Upper lobe of left lung (tissue), 6 donors: ENCODE results near the gene TAF3. TPM values are rescaled to one million over a fixed set of nuclear protein-coding genes. Genes with fewer than 3 reads are reported as not detected.
A peak's percentile ranks its signal among the peaks of the same experiment; 100 is the strongest.

Source experiments
- ATAC-seq, 2 donors: fragments of 200-7000 bp; cut with Tn5 transposase; one replicate each; pipeline ENCODE4 v1.9.1; 2022; ENCODE audit warnings: mild to moderate bottlenecking in 2 of 2, moderate library complexity in 2 of 2; ENCODE audit not compliant: low FRiP score in 2 of 2
- DNase-seq, 2 donors: peaks; one replicate each; pipeline ENCODE4 v3.0.0-alpha.2; 2019 to 2020
- H3K27ac ChIP-seq, 4 donors: fragments of 200-600 bp; sonication (generic); one replicate each; pipeline ENCODE4 v1.5.1; 2016 to 2019
- H3K27me3 ChIP-seq, 4 donors: fragments of 200-600 bp; sonication (generic); one replicate each; pipeline ENCODE4 v1.5.1; 2017 to 2019
- H3K36me3 ChIP-seq, 4 donors: fragments of 200-600 bp; sonication (generic); one replicate each; pipeline ENCODE4 v1.5.1; 2016 to 2019
- H3K4me1 ChIP-seq, 4 donors: fragments of 200-600 bp; sonication (generic); one replicate each; pipeline ENCODE4 v1.5.1; 2018 to 2019
- H3K4me3 ChIP-seq, 4 donors: fragments of 200-600 bp; sonication (generic); one replicate each; pipeline ENCODE4 v1.5.1; 2017 to 2019; ENCODE audit warnings: mild to moderate bottlenecking in 2 of 4, moderate library complexity in 1 of 4
- H3K9me3 ChIP-seq, 4 donors: fragments of 200-600 bp; sonication (generic); one replicate each; pipeline ENCODE4 v1.5.1; 2018 to 2019
- EP300 ChIP-seq, 4 donors: sonication (generic); formaldehyde crosslinking; IDR thresholded peaks; one replicate each; pipeline ENCODE4 v1.5.1; 2017; ENCODE audit warnings: antibody characterized with exemption in 4 of 4, control low read depth in 2 of 4
- POLR2A ChIP-seq, 4 donors: fragments of 450-650 bp; IDR thresholded peaks; one replicate each; pipeline ENCODE4 v1.5.1; 2016 to 2017; ENCODE audit warnings: antibody characterized with exemption in 4 of 4, mild to moderate bottlenecking in 2 of 4
- POLR2AphosphoS5 ChIP-seq, 2 donors: sonication (generic); formaldehyde crosslinking; IDR thresholded peaks; one replicate each; pipeline ENCODE4 v1.5.1; 2017; ENCODE audit warnings: antibody characterized with exemption in 2 of 2
- WGBS, 2 donors: methylation state at CpG; one replicate each; pipeline ENCODE4 v1.1.5; 2017 to 2018; 5-methylcytosine and 5-hydroxymethylcytosine counted together
- total RNA-seq, 6 donors: library from RNA; depleted of rRNA in 4 of 6; stranded (reverse); fragments of >200 nt in 4 of 6; gene quantifications; one replicate each; pipeline versions ENCODE4 v1.1.0 to v1.2.1, GENCODE V29; 2016 to 2021
- TF ChIP-seq, protein P1 (sequence below), 6 experiments: fragments of 450-650 bp in 4 of 6; fragments of 200-600 bp in 2 of 6; sonication (generic) in 2 of 6; IDR thresholded peaks; one replicate each; pipeline ENCODE4 v1.5.1; 2016 to 2019; ENCODE audit warnings: antibody characterized with exemption in 6 of 6
- donor health status: DM: no; HTN: no; CAD: no; lungs with moderate emphysema.
- donor health status: DM: no; HTN: yes; CAD: no; lungs with severe emphysema.

The TAF3 gene
- total RNA-seq, 6 donors from 2014 or later, result 6.8 to 16.8 (median 10.1) TPM

DNA sequence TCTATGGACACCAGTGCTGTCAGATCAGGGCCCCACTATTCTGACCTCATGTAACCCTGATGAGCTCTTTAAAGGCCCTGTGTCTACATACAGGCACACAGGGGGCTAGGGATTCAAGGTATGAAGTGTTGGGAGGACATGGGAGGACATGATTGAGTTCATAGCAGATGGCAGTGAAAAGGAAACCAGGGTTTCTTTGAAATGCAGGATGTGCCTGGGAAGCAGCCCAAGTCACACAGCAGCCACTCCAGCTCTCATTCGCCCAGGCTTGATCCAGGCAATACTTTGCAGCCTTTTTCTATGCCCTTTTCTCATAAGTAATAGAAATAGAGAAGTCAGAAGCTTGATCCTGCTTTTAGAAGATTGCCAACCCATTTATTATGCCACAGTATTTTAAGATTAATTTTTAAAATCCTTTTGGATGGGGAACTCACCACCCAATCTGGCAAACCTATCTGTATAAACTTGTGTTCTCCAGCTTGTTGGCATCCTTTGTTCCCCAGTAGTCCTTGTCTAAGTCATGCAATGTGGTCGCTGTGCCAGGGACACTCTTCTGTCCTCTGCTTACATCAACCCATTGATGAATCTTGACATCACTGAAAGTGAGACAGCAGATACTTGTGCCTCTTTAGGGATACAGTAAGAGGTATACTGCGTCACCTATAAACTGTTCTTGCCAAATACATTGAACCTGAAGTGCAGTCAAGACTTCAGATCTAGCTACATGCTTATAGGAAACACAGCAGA is 95.0 kb downstream of the TAF3 start:
- no peaks in the 10 kb centered on the region for H3K9me3 ChIP-seq
- no peaks in the 10 kb centered on the region for H3K36me3 ChIP-seq
- H3K4me3 ChIP-seq, result no peak overlapping the region
- TF ChIP-seq POLR2A (IDR thresholded peaks at IDR 0.05) (no peak), EP300 (IDR thresholded peaks at IDR 0.05) (no peak), POLR2AphosphoS5 (IDR thresholded peaks at IDR 0.05) (no peak)
- TF ChIP-seq, protein P1, sequence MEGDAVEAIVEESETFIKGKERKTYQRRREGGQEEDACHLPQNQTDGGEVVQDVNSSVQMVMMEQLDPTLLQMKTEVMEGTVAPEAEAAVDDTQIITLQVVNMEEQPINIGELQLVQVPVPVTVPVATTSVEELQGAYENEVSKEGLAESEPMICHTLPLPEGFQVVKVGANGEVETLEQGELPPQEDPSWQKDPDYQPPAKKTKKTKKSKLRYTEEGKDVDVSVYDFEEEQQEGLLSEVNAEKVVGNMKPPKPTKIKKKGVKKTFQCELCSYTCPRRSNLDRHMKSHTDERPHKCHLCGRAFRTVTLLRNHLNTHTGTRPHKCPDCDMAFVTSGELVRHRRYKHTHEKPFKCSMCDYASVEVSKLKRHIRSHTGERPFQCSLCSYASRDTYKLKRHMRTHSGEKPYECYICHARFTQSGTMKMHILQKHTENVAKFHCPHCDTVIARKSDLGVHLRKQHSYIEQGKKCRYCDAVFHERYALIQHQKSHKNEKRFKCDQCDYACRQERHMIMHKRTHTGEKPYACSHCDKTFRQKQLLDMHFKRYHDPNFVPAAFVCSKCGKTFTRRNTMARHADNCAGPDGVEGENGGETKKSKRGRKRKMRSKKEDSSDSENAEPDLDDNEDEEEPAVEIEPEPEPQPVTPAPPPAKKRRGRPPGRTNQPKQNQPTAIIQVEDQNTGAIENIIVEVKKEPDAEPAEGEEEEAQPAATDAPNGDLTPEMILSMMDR (IDR thresholded peaks at IDR 0.05), result no peak
- ATAC-seq (no peak), DNase-seq (no peak)
- WGBS, 2 donors, result 72 to 76% methylated on average over 3 of the region's 3 CpGs
- H3K4me1 ChIP-seq, result peaks cover 0 to 6% (median 0%) of the 10 kb centered on the region in 4 donors
- no peaks in the 10 kb centered on the region for H3K27me3 ChIP-seq
- no peak overlapping the region for H3K27ac ChIP-seq

DNA sequence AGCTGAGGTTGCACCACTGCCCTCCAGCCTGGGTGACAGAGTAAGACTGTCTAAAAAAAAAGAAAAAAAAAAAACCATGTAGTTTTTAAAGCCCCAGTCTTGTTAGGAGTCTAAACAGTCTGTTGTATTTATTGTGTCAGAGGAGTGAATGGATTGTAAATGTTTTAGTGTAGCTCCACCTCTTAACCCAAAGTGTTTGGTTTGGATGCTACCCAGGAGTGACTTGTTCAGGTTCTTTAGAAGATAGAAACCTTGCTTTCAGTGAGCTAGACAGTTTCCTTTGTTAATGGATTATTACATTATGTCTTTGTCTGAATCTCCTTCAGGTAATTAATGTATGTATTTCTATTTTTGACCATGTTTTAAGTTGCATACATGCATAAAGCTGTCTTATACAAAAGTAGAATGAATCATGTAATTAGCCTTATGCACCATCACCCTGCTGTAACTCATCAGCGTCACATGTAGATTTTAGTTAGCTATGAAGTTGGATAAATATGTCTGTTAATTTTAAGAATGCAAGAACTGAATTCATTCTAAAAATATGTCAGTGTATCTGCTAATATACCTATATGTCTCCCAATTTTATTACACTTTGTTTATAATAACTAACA is 97.7 kb downstream of the TAF3 start:
- peaks cover 0 to 6% (median 0%) of the 10 kb centered on the region in 4 donors for H3K4me1 ChIP-seq
- DNase-seq (peak in 1 of 2 donors; percentile 33), ATAC-seq (peak in 1 of 2 donors; percentile 53)
- H3K27ac ChIP-seq, result no peak overlapping the region
- H3K27me3 ChIP-seq, result no peaks in the 10 kb centered on the region
- 91 to 94% methylated on average over 1 of the region's 1 CpG for WGBS, 2 donors
- H3K4me3 ChIP-seq, result no peak overlapping the region
- no peaks in the 10 kb centered on the region for H3K9me3 ChIP-seq
- H3K36me3 ChIP-seq, result no peaks in the 10 kb centered on the region
- TF ChIP-seq POLR2AphosphoS5 (IDR thresholded peaks at IDR 0.05) (no peak), EP300 (IDR thresholded peaks at IDR 0.05) (no peak), POLR2A (IDR thresholded peaks at IDR 0.05) (no peak)
- TF ChIP-seq, protein P1 (IDR thresholded peaks at IDR 0.05), result no peak

DNA sequence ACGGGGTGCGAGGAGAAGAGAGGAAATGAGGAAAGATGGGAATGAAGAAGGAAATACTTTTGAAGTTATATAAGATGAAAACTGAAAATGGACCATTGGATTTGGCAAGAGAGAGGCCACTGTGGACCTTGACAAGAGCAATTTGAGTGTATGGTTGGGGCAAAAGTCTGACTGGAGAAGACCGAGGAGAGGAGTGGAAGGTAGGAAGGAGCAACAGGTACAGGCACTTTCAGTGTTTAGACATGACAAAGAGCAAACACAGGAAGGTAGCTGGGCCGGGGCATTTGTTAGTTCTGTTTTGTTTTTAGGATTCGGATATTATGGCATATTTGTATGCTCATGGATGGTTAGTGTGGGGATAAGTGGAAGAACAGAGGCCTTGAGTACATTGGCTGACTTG is 99.4 kb downstream of the TAF3 start:
- Histone ChIP-seq H3K9me3 (no peaks in the 10 kb centered on the region), H3K27ac (no peak overlapping the region), H3K36me3 (no peaks in the 10 kb centered on the region), H3K4me1 (peaks cover 0 to 12% (median 0%) of the 10 kb centered on the region in 4 donors), H3K4me3 (no peak overlapping the region), H3K27me3 (no peaks in the 10 kb centered on the region)
- TF ChIP-seq POLR2A (IDR thresholded peaks at IDR 0.05) (no peak), POLR2AphosphoS5 (IDR thresholded peaks at IDR 0.05) (no peak), EP300 (IDR thresholded peaks at IDR 0.05) (no peak)
- TF ChIP-seq, protein P1 (IDR thresholded peaks at IDR 0.05), result no peak
- DNase-seq (no peak), ATAC-seq (no peak)
- 90 to 92% methylated on average over 5 of the region's 5 CpGs for WGBS, 2 donors

DNA sequence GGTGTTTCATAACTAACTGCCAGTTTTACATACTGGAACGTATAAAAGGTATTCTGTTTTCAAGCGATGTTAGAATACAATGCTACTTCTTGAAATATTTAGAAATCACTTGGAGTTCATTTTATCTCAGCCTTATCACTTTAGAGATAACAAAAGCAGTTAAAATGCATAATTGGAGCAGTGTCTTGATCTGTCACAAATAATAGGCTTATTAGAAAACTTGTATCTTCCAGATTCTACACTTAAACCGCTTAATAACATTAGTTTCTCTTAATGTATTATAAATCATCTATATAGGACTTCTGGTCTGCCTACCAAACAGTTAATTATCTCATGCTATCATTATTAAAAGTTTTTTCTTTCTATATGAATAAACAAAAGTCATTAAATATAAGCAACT is 104.4 kb downstream of the TAF3 start:
- no peaks in the 10 kb centered on the region for H3K27me3 ChIP-seq
- WGBS, 2 donors, result 80 to 88% methylated on average over 3 of the region's 3 CpGs
- no peaks in the 10 kb centered on the region for H3K9me3 ChIP-seq
- H3K4me1 ChIP-seq, result peaks cover 0 to 6% (median 0%) of the 10 kb centered on the region in 4 donors
- no peak overlapping the region for H3K27ac ChIP-seq
- H3K4me3 ChIP-seq, result no peak overlapping the region
- H3K36me3 ChIP-seq, result no peaks in the 10 kb centered on the region
- no peak for TF ChIP-seq POLR2AphosphoS5 (IDR thresholded peaks at IDR 0.05)
- TF ChIP-seq EP300 (IDR thresholded peaks at IDR 0.05), result no peak
- no peak for TF ChIP-seq POLR2A (IDR thresholded peaks at IDR 0.05)
- TF ChIP-seq, protein P1 (IDR thresholded peaks at IDR 0.05), result no peak
- ATAC-seq, result no peak
- DNase-seq, result no peak
